Neural progenitor cell (in vitro differentiated cells): ENCODE measurements around the gene KCNA10.

Experiments used
- CTCF ChIP-seq: fragments of 200-600 bp; sonication (generic); IDR thresholded peaks from 2 replicates; pipeline ENCODE4 v1.5.1; 2017; ENCODE audit warnings: antibody characterized with exemption, mild to moderate bottlenecking
- EZH2 ChIP-seq: fragments of 200-600 bp; sonication (generic); IDR thresholded peaks from 2 replicates; pipeline ENCODE4 v1.6.1; 2017; ENCODE audit warnings: antibody characterized with exemption, mild to moderate bottlenecking, moderate library complexity

DNA sequence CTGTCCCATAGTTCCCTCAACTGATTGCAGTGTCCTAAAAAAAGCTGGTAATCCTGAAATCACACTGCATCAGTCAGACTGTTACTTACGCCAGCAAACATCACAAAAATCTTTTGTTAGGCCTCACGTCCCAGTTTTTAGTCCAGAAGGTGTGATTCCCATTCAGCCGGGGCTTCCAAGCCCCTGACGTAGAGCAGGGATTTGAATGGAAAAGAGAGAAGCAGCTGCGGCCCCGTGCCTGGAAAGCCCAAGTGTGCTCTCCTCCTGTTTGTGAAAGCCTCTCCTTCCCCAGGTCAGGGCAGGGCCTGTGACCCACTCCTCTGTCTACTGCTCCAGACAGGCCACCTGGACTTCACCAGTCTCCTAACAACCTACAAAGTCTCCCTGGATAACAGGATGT lies 20.7 kb downstream of the KCNA10 start:
- TF ChIP-seq CTCF (no peak), EZH2 (no peak)
